HepG2 (cell line): ENCODE measurements around the gene RGS19. TPM values are rescaled to one million over a fixed set of nuclear protein-coding genes. Genes with fewer than 3 reads are reported as not detected.

Experiments used
- ATF7-NPFF ChIP-seq: sonication (generic); formaldehyde crosslinking; IDR thresholded peaks from 2 replicates; pipeline ENCODE4 v1.8.1; 2023; ENCODE audit warnings: mild to moderate bottlenecking, low read depth, missing genetic modification reagents, moderate library complexity
- EED ChIP-seq: sonication (generic); formaldehyde crosslinking; IDR thresholded peaks from 2 replicates; pipeline ENCODE4 v1.5.0; 2020; ENCODE audit warnings: mild to moderate bottlenecking, missing genetic modification reagents
- GFI1 ChIP-seq: sonication (generic); formaldehyde crosslinking; IDR thresholded peaks from 2 replicates; pipeline ENCODE4 v1.5.0; 2020; ENCODE audit warnings: missing genetic modification reagents, mild to moderate bottlenecking, borderline replicate concordance
- IKZF1 ChIP-seq: fragments of 450-650 bp; IDR thresholded peaks from 2 replicates; pipeline ENCODE4 v1.7.1; 2016
- IRF2 ChIP-seq: IDR thresholded peaks from 2 replicates; pipeline ENCODE4 v1.6.1; 2018; ENCODE audit warnings: missing genetic modification reagents, missing compliant biosample characterization
- MED1 ChIP-seq: sonication (generic); formaldehyde crosslinking; IDR thresholded peaks from 2 replicates; pipeline ENCODE4 v1.4.0; 2020; ENCODE audit warnings: missing genetic modification reagents
- NBN ChIP-seq: fragments of 450-650 bp; conservative IDR thresholded peaks from 2 replicates; pipeline ENCODE4 v1.6.1; 2017
- ZNF296 ChIP-seq: sonication (generic); formaldehyde crosslinking; conservative IDR thresholded peaks from 2 replicates; pipeline ENCODE4 v1.5.0; 2020; ENCODE audit warnings: mild to moderate bottlenecking, missing genetic modification reagents
- ZNF562 ChIP-seq: sonication (generic); formaldehyde crosslinking; IDR thresholded peaks from 2 replicates; pipeline ENCODE4 v1.8.0; 2022; ENCODE audit warnings: missing genetic modification reagents, borderline replicate concordance
- ZNF563 ChIP-seq: sonication (generic); formaldehyde crosslinking; IDR thresholded peaks from 2 replicates; pipeline ENCODE4 v1.8.0; 2022; ENCODE audit warnings: mild to moderate bottlenecking, moderate library complexity, missing genetic modification reagents
- ZNF564 ChIP-seq: sonication (generic); formaldehyde crosslinking; IDR thresholded peaks from 2 replicates; pipeline ENCODE4 v1.8.1; 2023; ENCODE audit warnings: mild to moderate bottlenecking, missing genetic modification reagents
- ZNF792 ChIP-seq: IDR thresholded peaks from 2 replicates; pipeline ENCODE4 v1.6.1; 2016
- ZSCAN29 ChIP-seq: sonication (generic); formaldehyde crosslinking; conservative IDR thresholded peaks from 2 replicates; pipeline ENCODE4 v1.4.0; 2020; ENCODE audit warnings: mild to moderate bottlenecking, missing genetic modification reagents
- polyA plus RNA-seq, 8 experiments: library from polyadenylated mRNA; depleted of rRNA in 3 of 8; stranded (reverse) in 7 of 8; unstranded in 1 of 8; fragments of >200 nt; fragmentation: Illumina TruSeq in 4 of 8; extraction: Trizol in 4 of 8; gene quantifications; 2 replicates each; pipeline versions ENCODE4 v1.2.1 to v1.2.3, GENCODE V29; 2011 to 2016; ENCODE audit warnings: low read depth in 4 of 8, missing spikeins in 1 of 8, mixed read lengths in 1 of 8; ENCODE audit not compliant: insufficient read depth in 1 of 8
- total RNA-seq, 5 experiments: library from RNA; depleted of rRNA; stranded (reverse); fragments of >200 nt; fragmentation: Illumina TruSeq; extraction: Trizol; gene quantifications; 2 replicates each; pipeline ENCODE4 v1.2.3, GENCODE V29; 2016; ENCODE audit warnings: low read depth in 1 of 5
- TF ChIP-seq, protein P1 (sequence below): sonication (generic); formaldehyde crosslinking; IDR thresholded peaks from 2 replicates; pipeline ENCODE4 v1.5.0; 2020; ENCODE audit warnings: mild to moderate bottlenecking, missing genetic modification reagents, borderline replicate concordance
- TF ChIP-seq, protein P2 (sequence below), 2 experiments: sonication (generic) in 1 of 2; formaldehyde crosslinking in 1 of 2; IDR thresholded peaks; 2 replicates each; pipeline versions ENCODE4 v1.4.0 to v1.6.1; 2018 to 2020; ENCODE audit warnings: missing genetic modification reagents in 2 of 2, borderline replicate concordance in 1 of 2, low read depth in 1 of 2, mild to moderate bottlenecking in 1 of 2, missing biosample characterization in 1 of 2
- TF ChIP-seq, protein P3 (sequence below), 2 experiments: sonication (generic) in 1 of 2; formaldehyde crosslinking in 1 of 2; IDR thresholded peaks; 2 replicates each; pipeline versions ENCODE4 v1.5.1 to v1.6.1; 2011 to 2020; ENCODE audit warnings: borderline replicate concordance in 1 of 2, low read depth in 1 of 2, low read length in 1 of 2, mild to moderate bottlenecking in 1 of 2, missing genetic modification reagents in 1 of 2, moderate library complexity in 1 of 2

The RGS19 gene
- total and polyA plus RNA-seq, 2 of the 13 experiments (the other 11 are each of a cell fraction or from before 2014, with no cell fraction given) = 10.7 to 11.9 TPM

DNA sequence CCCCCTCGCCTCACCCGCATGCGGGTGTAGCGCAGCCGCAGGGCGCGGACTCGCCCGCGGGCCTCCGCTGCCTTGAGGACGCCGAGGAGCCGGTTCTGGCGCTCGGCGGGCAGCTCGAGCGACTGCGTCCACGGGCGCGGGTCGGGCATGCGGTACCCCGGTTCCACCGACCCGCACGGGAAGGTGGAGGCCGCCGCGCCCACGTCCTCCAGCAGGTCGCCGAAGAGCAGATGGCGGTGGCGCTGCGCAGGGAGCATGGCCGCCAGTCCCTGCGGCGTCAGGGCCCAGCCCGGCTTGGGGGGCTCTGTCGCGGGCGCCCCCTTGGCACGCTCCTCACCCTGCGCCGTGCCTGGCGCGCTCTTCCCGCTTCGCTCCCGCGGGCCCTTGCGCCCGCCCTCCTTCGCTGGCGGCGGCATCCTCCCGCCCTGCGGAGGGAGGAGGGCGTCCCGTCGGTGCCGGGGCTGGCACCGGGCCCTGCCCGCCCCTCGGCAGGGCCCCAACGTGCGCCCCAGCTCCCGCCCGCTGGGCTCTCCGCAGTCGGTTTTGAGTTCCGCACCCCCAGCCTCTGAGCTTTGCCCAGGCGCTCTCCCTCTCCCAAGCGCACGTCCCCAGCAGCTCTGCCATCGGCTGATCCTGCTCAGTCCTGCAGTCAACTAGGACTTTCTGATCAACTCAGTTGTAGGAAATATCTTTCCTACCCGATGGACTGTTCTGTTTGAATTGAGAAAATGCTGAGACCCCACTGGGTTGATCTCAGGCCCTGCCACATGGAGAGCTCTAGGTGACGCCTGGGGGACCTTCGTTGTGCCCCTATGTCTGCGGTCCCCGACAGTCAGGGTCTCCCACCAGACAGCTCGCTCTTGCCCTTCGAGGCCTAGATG lies 4.7 kb upstream of the RGS19 start, which contains the start of gene LKAAEAR1 (continued):
- TF ChIP-seq ZNF564 (CRISPR knock-in tag) (no peak; the same call in 1 of the 2 replicates), IRF2 (CRISPR knock-in tag) (no peak), ZSCAN29 (peak; percentile 30; the same call in 1 of the 2 replicates), EED (CRISPR knock-in tag) (peak; percentile 43; the same call in 1 of the 2 replicates), ZNF562 (CRISPR knock-in tag) (no peak), ZNF563 (CRISPR knock-in tag) (no peak; the same call in 1 of the 2 replicates), ATF7-NPFF (CRISPR knock-in tag) (peak; percentile 29), ZNF296 (CRISPR knock-in tag) (no peak), IKZF1 (no peak), ZNF792 (CRISPR knock-in tag) (no peak), NBN (no peak), MED1 (peak; percentile 6; the same call in 1 of the 2 replicates), GFI1 (CRISPR knock-in tag) (no peak)
- TF ChIP-seq, protein P1, sequence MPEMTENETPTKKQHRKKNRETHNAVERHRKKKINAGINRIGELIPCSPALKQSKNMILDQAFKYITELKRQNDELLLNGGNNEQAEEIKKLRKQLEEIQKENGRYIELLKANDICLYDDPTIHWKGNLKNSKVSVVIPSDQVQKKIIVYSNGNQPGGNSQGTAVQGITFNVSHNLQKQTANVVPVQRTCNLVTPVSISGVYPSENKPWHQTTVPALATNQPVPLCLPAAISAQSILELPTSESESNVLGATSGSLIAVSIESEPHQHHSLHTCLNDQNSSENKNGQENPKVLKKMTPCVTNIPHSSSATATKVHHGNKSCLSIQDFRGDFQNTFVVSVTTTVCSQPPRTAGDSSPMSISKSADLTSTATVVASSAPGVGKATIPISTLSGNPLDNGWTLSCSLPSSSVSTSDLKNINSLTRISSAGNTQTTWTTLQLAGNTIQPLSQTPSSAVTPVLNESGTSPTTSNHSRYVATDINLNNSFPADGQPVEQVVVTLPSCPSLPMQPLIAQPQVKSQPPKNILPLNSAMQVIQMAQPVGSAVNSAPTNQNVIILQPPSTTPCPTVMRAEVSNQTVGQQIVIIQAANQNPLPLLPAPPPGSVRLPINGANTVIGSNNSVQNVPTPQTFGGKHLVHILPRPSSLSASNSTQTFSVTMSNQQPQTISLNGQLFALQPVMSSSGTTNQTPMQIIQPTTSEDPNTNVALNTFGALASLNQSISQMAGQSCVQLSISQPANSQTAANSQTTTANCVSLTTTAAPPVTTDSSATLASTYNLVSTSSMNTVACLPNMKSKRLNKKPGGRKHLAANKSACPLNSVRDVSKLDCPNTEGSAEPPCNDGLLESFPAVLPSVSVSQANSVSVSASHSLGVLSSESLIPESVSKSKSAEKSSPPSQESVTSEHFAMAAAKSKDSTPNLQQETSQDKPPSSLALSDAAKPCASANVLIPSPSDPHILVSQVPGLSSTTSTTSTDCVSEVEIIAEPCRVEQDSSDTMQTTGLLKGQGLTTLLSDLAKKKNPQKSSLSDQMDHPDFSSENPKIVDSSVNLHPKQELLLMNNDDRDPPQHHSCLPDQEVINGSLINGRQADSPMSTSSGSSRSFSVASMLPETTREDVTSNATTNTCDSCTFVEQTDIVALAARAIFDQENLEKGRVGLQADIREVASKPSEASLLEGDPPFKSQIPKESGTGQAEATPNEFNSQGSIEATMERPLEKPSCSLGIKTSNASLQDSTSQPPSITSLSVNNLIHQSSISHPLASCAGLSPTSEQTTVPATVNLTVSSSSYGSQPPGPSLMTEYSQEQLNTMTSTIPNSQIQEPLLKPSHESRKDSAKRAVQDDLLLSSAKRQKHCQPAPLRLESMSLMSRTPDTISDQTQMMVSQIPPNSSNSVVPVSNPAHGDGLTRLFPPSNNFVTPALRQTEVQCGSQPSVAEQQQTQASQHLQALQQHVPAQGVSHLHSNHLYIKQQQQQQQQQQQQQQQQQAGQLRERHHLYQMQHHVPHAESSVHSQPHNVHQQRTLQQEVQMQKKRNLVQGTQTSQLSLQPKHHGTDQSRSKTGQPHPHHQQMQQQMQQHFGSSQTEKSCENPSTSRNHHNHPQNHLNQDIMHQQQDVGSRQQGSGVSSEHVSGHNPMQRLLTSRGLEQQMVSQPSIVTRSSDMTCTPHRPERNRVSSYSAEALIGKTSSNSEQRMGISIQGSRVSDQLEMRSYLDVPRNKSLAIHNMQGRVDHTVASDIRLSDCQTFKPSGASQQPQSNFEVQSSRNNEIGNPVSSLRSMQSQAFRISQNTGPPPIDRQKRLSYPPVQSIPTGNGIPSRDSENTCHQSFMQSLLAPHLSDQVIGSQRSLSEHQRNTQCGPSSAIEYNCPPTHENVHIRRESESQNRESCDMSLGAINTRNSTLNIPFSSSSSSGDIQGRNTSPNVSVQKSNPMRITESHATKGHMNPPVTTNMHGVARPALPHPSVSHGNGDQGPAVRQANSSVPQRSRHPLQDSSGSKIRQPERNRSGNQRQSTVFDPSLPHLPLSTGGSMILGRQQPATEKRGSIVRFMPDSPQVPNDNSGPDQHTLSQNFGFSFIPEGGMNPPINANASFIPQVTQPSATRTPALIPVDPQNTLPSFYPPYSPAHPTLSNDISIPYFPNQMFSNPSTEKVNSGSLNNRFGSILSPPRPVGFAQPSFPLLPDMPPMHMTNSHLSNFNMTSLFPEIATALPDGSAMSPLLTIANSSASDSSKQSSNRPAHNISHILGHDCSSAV = no peak
- TF ChIP-seq, protein P2, sequence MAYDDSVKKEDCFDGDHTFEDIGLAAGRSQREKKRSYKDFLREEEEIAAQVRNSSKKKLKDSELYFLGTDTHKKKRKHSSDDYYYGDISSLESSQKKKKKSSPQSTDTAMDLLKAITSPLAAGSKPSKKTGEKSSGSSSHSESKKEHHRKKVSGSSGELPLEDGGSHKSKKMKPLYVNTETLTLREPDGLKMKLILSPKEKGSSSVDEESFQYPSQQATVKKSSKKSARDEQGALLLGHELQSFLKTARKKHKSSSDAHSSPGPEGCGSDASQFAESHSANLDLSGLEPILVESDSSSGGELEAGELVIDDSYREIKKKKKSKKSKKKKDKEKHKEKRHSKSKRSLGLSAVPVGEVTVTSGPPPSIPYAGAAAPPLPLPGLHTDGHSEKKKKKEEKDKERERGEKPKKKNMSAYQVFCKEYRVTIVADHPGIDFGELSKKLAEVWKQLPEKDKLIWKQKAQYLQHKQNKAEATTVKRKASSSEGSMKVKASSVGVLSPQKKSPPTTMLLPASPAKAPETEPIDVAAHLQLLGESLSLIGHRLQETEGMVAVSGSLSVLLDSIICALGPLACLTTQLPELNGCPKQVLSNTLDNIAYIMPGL (CRISPR knock-in tag; IDR thresholded peaks at IDR 0.05; ENCODE audit: borderline replicate concordance in 1 of 2, low read depth in 1 of 2) = peak in 1 of 2 experiments; percentile 51; a peak in 1 of 4 replicates
- TF ChIP-seq, protein P3, sequence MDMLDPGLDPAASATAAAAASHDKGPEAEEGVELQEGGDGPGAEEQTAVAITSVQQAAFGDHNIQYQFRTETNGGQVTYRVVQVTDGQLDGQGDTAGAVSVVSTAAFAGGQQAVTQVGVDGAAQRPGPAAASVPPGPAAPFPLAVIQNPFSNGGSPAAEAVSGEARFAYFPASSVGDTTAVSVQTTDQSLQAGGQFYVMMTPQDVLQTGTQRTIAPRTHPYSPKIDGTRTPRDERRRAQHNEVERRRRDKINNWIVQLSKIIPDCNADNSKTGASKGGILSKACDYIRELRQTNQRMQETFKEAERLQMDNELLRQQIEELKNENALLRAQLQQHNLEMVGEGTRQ (IDR thresholded peaks at IDR 0.05; ENCODE audit: low read depth, low read length) = no peak
- TF ChIP-seq, protein P3 (CRISPR knock-in tag; IDR thresholded peaks at IDR 0.05; ENCODE audit: borderline replicate concordance) = no peak
